OCI-LY3 (cell line): ENCODE results near the gene RBBP4.

Source experiments
- EZH2phosphoT487 ChIP-seq: fragments of 200-600 bp; shearing (Covaris generic); IDR thresholded peaks from 2 replicates; pipeline ENCODE4 v1.6.1; 2018; ENCODE audit warnings: antibody characterized with exemption, mixed run types, low read depth
- TF ChIP-seq, protein P1 (sequence below): fragments of 200-600, 300-600 bp; sonication (generic); IDR thresholded peaks from 2 replicates; pipeline ENCODE4 v1.5.1; 2014; ENCODE audit warnings: antibody characterized with exemption, low read length, low read depth

DNA sequence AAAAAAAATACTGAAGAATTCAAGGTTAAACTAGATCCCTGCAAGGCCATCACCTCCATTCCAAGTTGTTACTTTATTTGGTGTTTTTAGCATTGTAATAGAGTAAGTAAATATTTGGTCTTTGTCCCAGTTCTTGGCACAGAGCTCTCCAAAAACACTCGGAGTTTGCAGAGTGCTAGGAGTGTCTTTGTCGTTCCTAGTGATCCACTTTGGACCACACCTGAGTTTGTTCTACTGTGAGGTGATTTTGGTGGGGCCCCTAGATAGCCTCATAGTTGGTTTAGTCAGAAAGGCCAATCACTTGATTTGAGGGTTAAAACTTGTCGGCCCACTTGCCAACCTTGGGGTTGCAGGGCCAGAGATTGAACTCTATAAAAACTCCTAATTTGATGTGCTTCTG, 25.9 kb downstream of the RBBP4 start:
- TF ChIP-seq, protein P1, sequence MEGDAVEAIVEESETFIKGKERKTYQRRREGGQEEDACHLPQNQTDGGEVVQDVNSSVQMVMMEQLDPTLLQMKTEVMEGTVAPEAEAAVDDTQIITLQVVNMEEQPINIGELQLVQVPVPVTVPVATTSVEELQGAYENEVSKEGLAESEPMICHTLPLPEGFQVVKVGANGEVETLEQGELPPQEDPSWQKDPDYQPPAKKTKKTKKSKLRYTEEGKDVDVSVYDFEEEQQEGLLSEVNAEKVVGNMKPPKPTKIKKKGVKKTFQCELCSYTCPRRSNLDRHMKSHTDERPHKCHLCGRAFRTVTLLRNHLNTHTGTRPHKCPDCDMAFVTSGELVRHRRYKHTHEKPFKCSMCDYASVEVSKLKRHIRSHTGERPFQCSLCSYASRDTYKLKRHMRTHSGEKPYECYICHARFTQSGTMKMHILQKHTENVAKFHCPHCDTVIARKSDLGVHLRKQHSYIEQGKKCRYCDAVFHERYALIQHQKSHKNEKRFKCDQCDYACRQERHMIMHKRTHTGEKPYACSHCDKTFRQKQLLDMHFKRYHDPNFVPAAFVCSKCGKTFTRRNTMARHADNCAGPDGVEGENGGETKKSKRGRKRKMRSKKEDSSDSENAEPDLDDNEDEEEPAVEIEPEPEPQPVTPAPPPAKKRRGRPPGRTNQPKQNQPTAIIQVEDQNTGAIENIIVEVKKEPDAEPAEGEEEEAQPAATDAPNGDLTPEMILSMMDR, result no peak
- TF ChIP-seq EZH2phosphoT487, result no peak
